Measurements from ENCODE around the gene ENHO.

DNA sequence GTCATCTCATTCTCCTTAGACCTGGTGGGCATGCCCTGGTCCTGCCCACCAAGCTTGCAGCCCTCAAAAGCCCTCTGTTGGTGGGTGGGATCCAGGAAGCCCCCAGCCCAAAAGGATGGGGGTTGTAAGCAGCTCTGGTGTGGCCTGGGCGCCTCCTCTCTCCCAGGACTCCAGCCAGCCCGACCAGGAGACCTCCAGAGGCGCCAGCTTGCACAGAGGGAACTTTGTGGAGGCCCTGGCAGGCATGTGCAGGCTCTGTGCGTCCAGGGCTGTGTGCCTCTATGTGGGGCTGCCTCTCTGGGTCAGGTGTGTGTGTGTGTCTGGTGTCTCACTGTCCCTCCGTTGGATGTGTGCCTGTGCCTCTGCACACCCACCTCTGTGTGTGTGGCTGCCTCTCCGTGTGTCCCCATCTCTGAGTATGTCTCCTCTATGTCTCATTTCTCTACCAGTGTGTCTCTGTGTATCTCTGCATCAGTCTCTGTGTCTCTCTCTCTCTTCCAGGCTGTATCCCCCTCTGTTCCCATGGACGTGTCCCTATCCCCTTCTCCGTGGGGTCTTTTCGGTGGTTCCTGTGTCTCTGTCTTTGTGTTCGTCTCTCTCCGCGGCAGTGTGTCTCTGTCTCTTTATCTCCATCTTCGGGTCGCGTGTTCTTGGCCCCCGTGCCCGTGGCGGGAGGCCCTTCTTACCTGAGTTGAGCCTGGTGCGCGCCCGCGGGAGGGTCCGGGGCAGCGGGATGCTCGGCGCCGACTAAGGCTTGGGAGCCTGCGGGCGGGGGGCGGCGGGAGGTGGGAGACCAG is 501 bp downstream of the ENHO start:
- no peak for TF ChIP-seq POLR2A (IDR thresholded peaks at IDR 0.05)
- TF ChIP-seq, protein P1, sequence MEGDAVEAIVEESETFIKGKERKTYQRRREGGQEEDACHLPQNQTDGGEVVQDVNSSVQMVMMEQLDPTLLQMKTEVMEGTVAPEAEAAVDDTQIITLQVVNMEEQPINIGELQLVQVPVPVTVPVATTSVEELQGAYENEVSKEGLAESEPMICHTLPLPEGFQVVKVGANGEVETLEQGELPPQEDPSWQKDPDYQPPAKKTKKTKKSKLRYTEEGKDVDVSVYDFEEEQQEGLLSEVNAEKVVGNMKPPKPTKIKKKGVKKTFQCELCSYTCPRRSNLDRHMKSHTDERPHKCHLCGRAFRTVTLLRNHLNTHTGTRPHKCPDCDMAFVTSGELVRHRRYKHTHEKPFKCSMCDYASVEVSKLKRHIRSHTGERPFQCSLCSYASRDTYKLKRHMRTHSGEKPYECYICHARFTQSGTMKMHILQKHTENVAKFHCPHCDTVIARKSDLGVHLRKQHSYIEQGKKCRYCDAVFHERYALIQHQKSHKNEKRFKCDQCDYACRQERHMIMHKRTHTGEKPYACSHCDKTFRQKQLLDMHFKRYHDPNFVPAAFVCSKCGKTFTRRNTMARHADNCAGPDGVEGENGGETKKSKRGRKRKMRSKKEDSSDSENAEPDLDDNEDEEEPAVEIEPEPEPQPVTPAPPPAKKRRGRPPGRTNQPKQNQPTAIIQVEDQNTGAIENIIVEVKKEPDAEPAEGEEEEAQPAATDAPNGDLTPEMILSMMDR (IDR thresholded peaks at IDR 0.05) = no peak

Data from testis (tissue), 2 donors.